GM21447 (cell line): ENCODE measurements around the gene FASTKD2.

Source experiments
- ATAC-seq: cut with Tn5 transposase; IDR thresholded peaks from one replicate; pipeline ENCODE4 v1.9.1; 2021; ENCODE audit not compliant: unreplicated experiment

Gene FASTKD2

DNA sequence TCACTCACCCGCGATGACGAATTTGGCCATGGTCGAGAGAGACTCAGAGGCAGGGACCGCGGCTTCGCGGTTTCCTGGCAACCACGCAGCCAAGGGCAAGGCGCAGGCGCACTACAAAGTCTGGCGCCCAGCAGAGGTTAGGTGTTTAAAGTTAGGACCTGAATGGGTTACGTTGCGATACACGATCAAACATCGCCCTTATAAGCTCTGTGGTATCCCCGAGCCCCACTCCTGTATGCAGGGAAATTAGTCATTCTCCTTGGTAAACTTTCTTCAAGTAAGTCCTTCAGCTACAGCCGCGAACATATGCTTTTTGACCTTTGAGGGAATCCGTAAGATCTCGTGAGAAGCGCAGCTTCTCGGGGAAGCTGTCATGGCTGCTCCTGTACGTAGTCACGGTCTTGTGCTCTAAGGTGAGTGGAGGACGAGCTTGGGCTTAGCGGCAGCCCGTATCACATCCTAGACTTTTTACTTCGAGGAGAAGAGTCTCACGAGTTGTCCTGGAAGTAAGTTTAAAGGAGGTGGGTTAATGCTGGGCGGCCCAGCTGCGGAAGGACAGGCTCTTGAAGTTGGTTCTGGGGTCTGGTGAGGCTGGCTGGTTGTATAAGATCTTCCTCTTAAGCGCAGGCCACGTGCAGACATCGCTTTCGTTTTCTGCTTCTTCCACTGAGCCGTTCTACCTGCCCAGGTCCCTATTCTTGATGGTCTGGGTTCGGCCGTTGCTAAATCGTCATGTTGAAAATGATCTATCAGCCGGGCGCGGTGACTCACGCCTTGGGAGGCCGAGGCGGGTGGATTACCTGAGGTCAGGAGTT is at the start of gene FASTKD2, which contains the start of gene MDH1B:
TSS of gene FASTKD2 (plus strand) at position 365 of the 815 bp plus-strand sequence. CDS start 1,088 bp downstream, outside the sequence.
TSS of gene MDH1B (minus strand) at position 87 of the 815 bp plus-strand sequence. CDS start at position 30, 57 bp downstream.
- peak; percentile 93 for ATAC-seq

DNA sequence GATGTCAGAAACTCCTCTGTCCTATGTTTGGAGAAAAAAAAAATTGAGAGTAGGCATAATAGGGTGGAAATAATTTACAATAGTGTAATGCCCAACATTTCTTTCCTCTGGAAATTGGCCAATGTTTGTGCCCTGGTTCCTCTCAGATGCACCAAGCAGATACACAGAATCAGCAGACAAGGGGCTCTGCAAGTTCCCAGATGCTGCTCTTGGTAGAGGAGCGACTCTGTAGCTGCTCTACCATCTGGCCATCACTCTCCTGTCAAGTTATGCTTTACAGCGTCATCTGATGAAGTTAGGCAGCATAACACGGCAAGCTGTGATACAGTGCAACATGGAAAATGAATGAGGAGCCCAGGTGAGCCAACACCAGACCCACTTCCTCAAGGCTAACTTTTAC is 48.8 kb upstream of the FASTKD2 start:
- no peak for ATAC-seq

DNA sequence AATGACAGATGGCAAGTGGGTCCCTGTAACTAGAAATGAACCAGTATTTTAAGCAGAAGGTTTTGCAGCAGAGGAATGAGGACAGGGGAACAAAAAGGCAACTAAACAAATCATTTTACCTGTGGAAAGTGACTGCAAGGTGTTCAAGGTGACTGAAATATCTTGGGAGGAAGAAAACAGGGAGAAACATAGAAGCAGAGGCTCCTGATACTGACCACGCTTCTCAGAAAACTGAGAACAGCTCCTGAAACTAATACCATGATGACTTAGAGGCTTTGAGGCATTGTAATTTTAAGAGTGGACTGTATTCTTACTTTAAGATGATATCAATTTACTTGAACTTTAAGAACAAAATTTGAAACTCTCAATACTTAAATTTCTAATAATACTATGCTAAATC is 47.1 kb upstream of the FASTKD2 start, which contains the start of gene DYTN:
TSS of gene DYTN (minus strand) at position 101 of the 400 bp plus-strand sequence. CDS start 117 bp downstream, outside the sequence.
- peak; percentile 36 for ATAC-seq

DNA sequence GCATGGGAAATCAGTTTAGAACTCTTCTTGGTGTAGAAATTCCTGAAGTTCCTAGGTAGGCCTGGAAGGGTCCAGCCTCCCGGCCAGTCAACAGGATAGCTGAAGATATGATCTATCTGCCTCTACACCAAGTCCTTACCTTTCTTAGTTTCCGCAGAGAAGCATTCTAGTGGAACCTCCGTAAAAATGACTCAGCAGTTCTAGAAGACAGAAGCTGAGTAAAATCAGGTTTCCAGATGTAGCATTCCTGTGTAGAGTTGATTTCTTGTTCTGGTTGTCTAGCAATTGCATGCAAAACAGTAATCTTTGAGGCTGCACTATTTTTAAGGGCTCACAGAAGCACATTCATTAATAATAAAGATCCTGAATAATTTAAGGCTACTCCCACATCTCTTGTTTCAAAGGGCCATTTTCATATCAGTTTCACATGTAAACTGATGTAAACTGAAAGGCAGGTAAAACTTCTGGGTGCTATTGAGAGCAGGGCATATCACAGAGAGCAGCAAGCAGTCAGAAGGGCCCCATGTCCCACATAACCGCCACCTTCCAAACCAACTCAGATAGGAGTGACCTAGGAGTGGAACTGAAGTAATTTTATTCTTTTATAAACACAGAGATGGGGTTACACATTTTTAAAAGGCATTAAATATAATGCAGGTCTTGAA is 44.0 kb upstream of the FASTKD2 start:
- ATAC-seq, result peak; percentile 90

DNA sequence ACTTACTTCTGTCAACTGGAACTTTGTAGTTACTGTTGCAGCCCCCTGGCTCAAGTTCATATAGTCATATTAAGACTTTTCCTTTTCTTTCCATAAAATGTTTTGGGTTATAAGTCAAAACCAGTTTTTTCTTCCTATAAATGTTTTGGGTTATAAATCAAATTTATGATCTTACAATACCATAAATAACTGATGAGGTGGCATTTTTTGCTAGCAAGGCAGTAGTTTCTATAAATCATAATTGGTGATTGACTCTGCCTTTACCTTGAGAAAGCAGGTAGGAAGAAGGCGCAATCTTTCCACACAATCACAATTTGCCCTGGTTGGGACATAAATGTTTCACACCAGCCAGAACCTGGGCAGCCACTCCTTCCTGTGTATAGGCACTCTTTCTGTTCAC is 42.1 kb upstream of the FASTKD2 start:
- no peak for ATAC-seq

DNA sequence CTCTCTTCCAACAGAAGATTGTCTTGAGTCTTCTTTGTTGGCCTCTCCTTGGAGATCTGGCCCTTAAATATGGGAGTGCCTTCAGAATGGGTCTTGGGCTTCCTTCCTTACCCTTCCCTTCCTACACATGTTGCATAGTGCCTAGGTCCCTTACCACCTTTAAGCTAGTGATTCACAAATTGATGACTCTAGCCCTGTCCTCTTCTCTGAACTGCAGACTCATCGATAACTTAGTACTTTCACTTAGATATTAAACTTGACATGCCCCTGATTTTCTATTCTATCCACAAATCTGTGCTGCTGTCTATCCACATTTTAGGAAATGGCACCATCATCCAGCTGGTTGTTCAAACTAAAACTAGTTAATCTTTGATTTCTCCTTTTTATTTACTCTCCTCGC is 38.1 kb upstream of the FASTKD2 start:
- ATAC-seq, result no peak

DNA sequence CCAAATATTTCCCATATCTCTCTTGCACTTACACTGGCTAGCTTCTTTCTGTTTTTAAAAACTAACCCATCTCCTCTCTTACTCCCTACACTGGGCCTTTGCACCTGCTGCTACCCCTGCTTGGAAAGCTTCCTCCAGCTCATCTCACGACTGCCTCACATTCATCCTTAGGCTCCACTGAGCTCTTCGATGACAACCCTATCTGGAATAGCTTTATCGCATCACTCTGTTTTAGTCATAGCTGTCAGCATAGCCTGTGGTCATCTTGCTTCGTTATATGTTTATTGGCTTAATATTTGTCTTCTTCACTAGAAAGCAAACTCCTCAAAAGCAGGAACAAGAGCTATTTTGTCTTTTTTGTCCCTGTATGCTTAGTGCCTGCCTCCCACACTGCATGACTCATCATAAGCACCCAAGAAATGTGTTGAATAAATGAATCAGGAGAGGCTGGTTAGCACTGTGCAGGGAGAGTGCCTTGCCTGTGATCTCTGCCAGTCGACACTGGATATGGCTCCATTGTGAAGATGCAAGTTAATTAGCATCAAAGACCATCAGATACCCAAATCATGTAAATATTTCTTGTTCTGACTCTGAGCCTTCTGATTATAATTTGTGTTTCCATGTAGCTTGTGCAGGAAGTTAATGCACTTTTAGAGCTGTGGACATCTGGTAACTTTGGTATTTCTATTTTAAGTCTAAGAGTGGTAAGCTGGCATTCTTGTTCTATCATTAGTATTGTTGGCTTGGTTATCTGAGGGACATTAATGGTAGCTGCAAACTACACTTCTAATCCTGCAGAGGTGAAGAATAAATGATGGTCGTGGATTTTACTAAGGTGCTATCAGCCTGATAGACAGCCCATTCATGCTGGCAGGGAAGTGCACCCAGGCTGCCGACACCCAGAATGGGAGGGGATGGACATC is 36.9 kb upstream of the FASTKD2 start:
- ATAC-seq, result no peak

DNA sequence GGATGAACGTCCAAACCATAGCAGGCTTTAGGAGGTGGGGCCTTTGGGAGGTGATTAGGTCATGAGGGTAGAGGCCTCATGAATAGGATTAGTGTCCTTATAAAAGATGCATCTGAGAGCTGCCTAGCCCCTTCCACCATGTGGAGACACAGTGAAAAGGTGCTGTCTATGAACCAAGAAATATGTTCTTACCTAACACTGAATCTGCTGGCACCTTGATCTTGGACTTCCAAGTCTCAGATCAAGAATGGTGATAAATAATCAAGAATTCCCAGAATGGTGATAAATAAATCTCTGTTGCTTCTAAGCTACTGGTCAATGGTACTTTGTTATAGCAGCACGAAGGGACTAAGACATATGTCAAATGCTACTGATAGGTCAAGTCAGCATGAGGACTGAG is 32.1 kb upstream of the FASTKD2 start:
- no peak for ATAC-seq

DNA sequence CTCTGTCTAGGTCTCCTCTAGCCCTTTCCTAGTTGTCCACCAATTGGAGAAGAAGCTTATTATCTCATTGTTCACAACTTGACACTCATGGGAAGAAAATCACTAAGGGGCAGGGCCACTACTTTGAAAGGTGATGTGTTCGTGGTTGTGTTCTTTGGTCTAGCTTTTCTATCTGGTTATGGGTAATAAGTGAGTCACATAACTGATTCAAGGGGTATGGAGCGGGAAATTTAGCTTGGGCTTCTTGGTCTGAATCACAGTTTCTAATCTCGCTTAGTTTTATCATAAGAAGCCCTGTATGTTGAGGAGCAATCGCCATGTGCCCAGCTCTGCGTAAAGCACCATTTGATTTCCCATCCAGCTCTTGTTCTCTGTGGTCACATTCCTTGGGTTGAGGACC is 28.5 kb upstream of the FASTKD2 start:
- no peak for ATAC-seq

DNA sequence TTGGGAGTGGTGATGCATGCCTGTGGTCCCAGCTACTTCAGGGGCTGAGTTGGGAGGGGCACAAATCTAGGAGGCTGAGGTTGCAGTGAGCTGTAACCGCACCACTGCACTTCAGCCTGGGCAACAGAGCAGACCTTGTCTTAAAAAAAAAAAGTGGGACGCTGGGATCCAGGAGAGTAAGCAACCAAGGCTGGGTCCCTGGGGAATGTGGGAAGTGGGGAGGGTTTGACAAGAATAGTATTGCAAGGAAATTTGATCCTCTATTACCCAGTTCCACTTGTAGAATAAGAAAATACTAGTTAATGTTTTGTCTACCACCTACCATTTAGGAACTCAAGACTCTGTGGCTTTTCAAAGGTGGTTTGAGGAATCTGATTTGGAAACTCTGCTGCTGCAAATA is 26.1 kb upstream of the FASTKD2 start:
- no peak for ATAC-seq

DNA sequence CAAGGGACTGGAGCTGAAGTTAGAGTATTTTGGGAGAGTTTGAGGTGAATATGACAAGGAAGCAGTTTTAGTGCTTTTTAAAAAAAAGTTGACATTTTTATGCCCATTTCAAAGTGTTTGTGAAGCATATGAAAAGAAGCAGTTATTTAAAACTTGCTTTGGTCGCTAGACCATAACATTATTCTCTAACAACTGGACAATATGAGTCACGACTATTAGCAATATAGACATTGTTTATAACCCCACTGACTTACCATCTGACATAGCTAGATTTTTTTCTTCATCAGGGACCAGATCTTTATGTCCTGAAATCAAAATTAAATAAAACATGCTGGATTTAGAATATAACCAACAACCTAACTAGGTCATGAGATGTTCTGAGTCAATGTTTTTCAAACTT is 24.6 kb upstream of the FASTKD2 start:
- ATAC-seq, result no peak

DNA sequence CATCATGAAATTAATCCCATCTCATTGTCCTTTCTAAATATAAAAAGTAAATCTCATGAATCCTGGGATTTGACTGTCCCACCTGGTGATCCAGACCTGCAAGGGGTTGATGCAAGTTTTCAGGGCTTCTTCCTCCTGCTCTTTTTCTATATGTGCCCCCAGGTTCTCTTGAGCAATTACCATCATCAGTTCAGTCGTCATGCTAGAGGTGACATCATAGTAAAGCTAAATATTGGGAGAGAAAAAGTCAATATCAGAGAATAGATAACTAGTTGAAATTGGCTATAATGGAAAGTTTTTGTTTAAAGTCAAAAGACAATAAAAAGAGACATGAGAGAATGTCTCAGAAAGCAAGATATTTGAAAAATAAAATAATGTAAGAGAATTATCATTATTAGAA is 8.6 kb upstream of the FASTKD2 start:
- ATAC-seq, result no peak

DNA sequence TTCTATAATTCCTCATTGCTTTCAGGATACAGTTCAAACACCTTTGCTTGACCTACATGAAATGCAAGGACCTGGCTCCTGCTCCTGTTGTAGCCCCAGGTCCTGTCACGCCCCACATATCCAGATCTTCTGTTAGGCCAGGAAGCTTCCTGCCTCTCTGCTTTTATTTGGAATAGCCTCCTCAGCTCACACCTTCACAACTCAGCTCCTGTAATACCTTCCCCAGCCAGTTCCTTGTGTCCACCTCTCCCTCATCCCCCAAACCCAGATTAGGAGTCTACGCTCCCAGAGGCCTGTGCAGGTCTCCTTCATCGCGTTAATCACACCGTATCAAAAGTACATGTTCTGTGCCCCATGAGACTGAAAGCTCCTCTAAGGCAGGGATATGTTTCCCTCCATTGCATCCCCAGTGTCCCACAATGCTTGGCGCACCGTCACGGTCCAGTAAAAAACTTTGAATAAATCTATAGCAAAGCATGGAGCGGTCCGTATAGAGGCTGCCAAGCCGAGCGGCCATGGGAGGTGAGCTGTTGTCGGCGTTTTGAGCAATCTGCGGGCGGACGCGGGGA is 649 bp upstream of the FASTKD2 start:
- ATAC-seq, result peak; percentile 42

DNA sequence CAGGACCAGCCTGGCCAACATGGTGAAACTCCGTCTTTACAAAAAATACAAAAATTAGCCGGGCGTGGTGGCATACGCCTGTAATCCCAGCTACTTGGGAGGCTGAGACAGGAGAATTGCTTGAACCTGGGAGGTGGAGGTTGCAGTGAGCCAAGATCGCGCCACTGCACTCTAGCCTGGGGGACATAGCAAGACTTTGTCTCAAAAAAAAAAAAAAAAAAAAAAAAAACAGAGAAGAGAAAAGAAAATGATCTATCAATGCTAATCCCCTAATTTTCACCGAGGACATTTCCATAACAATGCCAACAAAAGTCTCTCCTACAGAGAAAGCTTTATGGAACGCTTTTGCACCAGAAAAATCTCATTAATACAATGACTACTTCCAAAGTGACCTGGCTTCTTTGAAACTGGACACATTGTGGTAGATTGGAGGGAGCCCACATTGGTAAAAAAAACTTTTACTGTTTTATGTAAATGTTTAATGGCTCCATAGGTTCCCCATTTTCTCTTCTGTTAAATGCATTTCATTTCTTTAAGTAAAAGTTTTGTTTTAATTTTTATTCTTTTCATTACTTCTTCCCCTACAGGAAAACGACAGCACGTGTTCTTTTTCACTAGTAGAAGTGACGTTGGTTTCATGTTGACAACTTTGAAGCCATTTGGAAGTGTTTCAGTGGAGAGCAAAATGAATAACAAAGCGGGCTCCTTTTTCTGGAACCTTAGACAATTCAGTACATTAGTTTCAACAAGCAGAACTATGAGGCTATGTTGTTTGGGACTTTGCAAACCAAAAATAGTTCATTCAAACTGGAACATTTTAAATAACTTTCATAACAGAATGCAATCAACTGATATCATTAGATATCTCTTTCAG is 888 bp downstream of the FASTKD2 start:
- no peak for ATAC-seq

DNA sequence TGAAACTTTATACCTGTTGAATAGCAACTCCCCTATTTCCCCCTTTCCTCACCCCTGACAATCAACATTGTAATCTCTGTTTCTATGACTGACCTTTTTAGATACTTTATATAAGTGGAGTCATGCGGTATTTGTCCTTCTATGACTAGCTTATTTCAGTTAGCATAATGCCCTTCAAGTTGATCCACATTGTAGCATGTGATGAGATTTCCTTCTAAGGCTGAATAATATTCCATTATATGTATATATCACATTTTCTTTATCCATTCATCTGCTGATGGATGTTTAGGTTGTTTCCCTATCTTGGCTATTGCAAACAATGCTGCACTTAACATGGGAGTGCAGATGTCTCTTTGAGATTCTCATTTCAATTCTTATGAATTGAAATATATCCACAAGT is 9.5 kb downstream of the FASTKD2 start:
- no peak for ATAC-seq

DNA sequence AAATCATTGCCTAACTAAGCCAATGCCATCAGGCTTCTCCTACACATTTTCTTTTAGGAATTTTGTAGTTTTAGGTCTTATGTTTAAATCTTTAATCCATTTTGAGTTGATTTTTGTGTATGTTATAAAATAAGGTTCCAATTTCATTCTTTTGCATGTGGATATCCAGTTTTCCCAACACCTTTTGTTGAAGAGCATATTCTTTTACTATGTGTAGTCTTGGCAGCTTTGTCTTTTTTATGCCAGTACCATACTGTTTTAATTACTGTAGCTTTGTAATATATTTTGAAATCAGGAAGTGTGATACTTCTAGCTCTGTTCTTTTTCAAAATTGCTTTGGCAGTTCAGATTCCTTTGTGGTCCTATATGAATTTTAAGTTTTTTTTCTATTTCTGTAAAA is 11.0 kb downstream of the FASTKD2 start:
- no peak for ATAC-seq

DNA sequence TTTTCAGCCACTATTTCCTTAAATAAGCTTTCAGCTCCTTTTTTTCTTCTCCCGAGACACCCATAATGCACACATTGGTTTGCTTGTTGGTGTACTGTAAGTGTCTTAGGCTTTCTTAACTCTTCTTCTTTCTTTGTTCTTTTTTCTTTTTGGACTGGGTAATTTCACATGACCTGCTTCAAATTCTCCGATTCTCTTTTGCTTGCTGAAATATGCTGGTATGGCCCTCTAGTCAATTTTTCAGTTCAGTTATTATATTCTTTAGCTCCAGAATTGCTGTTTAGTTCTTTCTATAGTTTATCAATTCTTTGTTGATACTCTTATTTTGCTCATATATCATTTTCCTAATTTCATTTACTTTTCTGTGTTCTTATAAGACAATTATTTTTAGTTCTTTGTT is 15.3 kb downstream of the FASTKD2 start:
- ATAC-seq, result no peak

DNA sequence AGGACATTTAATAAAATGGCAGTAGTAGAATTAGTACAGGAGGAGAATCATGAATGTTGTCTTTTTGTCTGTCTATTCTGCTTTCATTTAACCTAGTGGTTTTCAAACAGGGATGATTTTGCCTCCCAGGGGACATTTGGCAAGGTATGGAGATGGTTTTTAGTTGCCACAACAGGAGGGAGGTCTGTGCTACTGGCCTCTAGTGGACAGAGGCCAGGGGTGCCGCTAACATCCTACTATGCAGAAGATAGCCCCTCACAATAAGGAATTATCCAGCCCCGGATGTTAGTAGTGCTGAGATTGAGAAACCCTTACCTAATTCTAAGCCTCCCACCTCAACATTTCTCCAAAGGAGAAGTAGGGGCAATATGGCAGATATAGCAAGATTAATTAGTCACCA is 18.3 kb downstream of the FASTKD2 start:
- ATAC-seq, result no peak

DNA sequence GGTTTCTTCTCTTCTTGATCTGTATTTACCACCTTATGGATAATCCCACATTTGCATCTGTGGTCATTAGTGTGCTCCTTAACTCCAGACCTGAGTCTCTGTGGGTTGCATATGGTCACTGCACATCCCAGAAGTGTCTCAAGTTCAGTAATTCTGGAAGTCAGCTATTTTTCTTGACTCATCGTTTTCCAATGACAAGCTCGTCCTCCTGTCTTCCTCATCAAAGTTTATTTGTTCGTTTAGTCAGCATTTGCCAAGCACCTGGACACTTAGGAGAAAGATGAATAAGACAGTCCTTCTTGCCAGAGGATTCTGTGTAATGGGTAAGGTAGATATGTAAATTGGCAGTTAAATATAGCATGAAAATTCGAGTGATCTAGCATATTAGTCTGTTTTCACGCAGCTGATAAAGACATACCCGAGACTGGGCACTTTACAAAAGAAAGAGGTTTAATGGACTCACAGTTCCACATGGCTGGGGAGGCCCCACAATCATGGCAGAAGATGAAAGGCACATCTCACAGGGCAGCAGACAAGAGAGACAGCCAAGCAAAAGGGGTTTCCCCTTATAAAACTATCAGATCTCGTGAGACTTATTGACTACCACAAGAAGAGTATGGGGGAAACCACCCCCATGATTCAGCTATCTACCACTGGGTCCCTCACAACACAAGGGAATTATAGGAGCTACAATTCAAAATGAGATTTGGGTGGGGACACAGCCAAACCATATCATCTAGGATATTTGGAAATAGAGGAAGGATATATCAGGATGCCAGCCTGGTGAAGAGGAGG is 19.4 kb downstream of the FASTKD2 start:
- ATAC-seq, result no peak
